Measurements from ENCODE around the gene MT1G. TPM values are rescaled to one million over a fixed set of nuclear protein-coding genes. Genes with fewer than 3 reads are reported as not detected.

The MT1G gene
- total and polyA plus RNA-seq, 9 of the 15 experiments (the other 6 are each of a cell fraction or from before 2014, with no cell fraction given): 0.28 to 1.7 (median 0.69) TPM; not detected in 4

DNA sequence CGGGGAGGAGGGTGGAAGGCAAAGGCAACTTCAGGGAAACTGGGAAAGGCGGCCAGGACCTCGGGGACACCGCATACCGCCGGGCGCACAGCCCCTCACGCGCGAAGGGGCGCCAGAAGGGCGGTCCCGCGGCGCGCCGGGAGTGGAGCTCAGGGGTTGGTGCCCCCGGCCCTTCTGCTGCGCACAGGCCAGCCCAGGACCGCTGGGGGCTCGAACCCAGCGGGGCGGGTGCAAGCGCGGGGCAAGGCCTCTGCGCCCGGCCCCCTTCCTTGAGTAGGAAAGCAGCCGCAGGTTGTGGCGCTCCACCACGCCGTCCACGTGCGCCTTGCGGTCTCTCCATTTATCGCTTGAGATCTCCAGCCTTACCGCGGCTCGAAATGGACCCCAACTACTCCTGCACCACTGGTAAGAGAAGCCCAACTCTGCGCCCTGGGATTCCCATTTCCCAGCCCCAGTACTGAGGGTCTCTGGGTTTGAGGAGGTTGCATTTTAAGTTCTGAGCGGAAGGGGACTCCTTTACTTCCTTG lies 32.4 kb downstream of the MT1G start:
- FAIRE-seq (no peak), ATAC-seq (no peak), DNase-seq (ENCODE audit: extremely low read depth in 1 of 4, low spot score in 3 of 4) (no peak)
- no TSS peak for BruUV-seq (replicated peaks)
- Histone ChIP-seq H3K4me3 (no peak overlapping the region), H3K79me2 (ENCODE audit: control insufficient read depth, insufficient read depth, low read length) (no peaks in the 10 kb centered on the region), H2AFZ (ENCODE audit: low read depth, low read length) (no peak overlapping the region), H3K9me1 (ENCODE audit: control insufficient read depth, insufficient read depth, low read length) (no peaks in the 10 kb centered on the region), H3K4me1 (replicated peaks in 1 of 2; ENCODE audit: control insufficient read depth in 2 of 2, insufficient read depth in 2 of 2, low read length in 2 of 2) (peaks cover 0 to 23% of the 10 kb centered on the region in 2 experiments; a peak in 2 of 5 replicates), H3K4me2 (ENCODE audit: insufficient read depth, low read length) (no peak overlapping the region), H3K27me3 (ENCODE audit: control insufficient read depth in 2 of 2, insufficient read depth in 2 of 2, low read length in 2 of 2) (peaks cover 49 to 79% of the 10 kb centered on the region in 2 experiments), H4K20me1 (replicated peaks; ENCODE audit: control insufficient read depth, insufficient read depth, low read length) (0 out of 2 replicates have a peak, but pooled peaks cover 7% of the 10 kb centered on the region), H3K27ac (ENCODE audit: extremely low read depth, low read depth, low read length) (no peak overlapping the region), H3K36me3 (ENCODE audit: control insufficient read depth, insufficient read depth, low read length) (no peaks in the 10 kb centered on the region), H3K9me3 (replicated peaks; ENCODE audit: control insufficient read depth, insufficient read depth, low read depth, low read length) (no peaks in the 10 kb centered on the region), H3K9ac (ENCODE audit: insufficient read depth in 1 of 2, low read depth in 2 of 2, low read length in 2 of 2) (no peak overlapping the region)
- CTCF ChIA-PET (ENCODE audit: low intra/inter-chr PET ratio): no interaction called here
- in situ Hi-C loops (cut with MboI): no loop called here
- POLR2A ChIA-PET: no interaction called here
- WGBS (ENCODE audit: insufficient coverage, low coverage, missing lambda C conversion rate): under 1% methylated on average over 35 of the region's 40 CpGs
- intact Hi-C loops (cut with micrococcal nuclease): no loop called here
- TF ChIP-seq SIN3A (IDR thresholded peaks at IDR 0.05; ENCODE audit: borderline replicate concordance in 2 of 2, control insufficient read depth in 1 of 2, low read depth in 2 of 2, low read length in 2 of 2): no peak
- TF ChIP-seq TAL1 (IDR thresholded peaks at IDR 0.05): no peak
- no peak for TF ChIP-seq EP400 (IDR thresholded peaks at IDR 0.05)
- no peak for TF ChIP-seq TSC22D4 (tag; IDR thresholded peaks at IDR 0.05)
- TF ChIP-seq POLR2A (conservative IDR thresholded peaks at IDR 0.05): no peak
- TF ChIP-seq E2F4 (CRISPR knock-in tag; IDR thresholded peaks at IDR 0.05; ENCODE audit: low read depth): no peak
- TF ChIP-seq, protein P1, sequence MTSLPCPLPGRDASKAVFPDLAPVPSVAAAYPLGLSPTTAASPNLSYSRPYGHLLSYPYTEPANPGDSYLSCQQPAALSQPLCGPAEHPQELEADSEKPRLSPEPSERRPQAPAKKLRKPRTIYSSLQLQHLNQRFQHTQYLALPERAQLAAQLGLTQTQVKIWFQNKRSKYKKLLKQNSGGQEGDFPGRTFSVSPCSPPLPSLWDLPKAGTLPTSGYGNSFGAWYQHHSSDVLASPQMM (CRISPR knock-in tag; IDR thresholded peaks at IDR 0.05): no peak
- TF ChIP-seq, protein P2, sequence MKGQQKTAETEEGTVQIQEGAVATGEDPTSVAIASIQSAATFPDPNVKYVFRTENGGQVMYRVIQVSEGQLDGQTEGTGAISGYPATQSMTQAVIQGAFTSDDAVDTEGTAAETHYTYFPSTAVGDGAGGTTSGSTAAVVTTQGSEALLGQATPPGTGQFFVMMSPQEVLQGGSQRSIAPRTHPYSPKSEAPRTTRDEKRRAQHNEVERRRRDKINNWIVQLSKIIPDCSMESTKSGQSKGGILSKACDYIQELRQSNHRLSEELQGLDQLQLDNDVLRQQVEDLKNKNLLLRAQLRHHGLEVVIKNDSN (CRISPR knock-in tag; IDR thresholded peaks at IDR 0.05): no peak
- no peak for TF ChIP-seq CHCHD3 (CRISPR knock-in tag; IDR thresholded peaks at IDR 0.05)
- no peak for TF ChIP-seq ARID3A (IDR thresholded peaks at IDR 0.05; ENCODE audit: borderline replicate concordance, low read depth, low read length)

Data from K562 (cell line).